Fibroblast of lung (primary cell): ENCODE results near the gene SF3A2. TPM values are rescaled to one million over a fixed set of nuclear protein-coding genes. Genes with fewer than 3 reads are reported as not detected.

ENCODE experiments used
- DNase-seq, 2 donors: peaks; one replicate each; pipeline versions ENCODE4 v3.0.0 to v3.0.0-alpha.2; 2010; ENCODE audit warnings: low read depth in 2 of 2
- H2AFZ ChIP-seq: 2 replicates; pipeline ENCODE4 v1.5.1; 2012; ENCODE audit warnings: low read length, control low read depth, inconsistent platforms
- H3K27ac ChIP-seq: 2 replicates; pipeline ENCODE4 v1.5.1; 2011; ENCODE audit warnings: low read length, control low read depth; ENCODE audit not compliant: insufficient read depth
- H3K27me3 ChIP-seq: 2 replicates; pipeline ENCODE4 v1.5.1; 2011; ENCODE audit warnings: mild to moderate bottlenecking, low read length; ENCODE audit not compliant: control insufficient read depth, insufficient read depth
- H3K36me3 ChIP-seq: 2 replicates; pipeline ENCODE4 v1.5.1; 2011; ENCODE audit warnings: low read length; ENCODE audit not compliant: control insufficient read depth, insufficient read depth
- H3K4me1 ChIP-seq: 2 replicates; pipeline ENCODE4 v1.5.1; 2011; ENCODE audit warnings: low read length; ENCODE audit not compliant: control insufficient read depth, insufficient read depth; ENCODE audit errors: extremely low read depth
- H3K4me2 ChIP-seq: 2 replicates; pipeline ENCODE4 v1.5.1; 2011; ENCODE audit warnings: low read length, control low read depth; ENCODE audit not compliant: insufficient read depth; ENCODE audit errors: extremely low read depth
- H3K4me3 ChIP-seq, 4 experiments: fragments of 200-600 bp in 1 of 4; sonication (generic) in 1 of 4; replicated peaks in 1 of 4; 2 replicates each; pipeline ENCODE4 v1.5.1; 2011 to 2016; ENCODE audit warnings: low read length in 4 of 4, low read depth in 3 of 4, mild to moderate bottlenecking in 3 of 4, control low read depth in 2 of 4, inconsistent platforms in 1 of 4, mixed read lengths in 1 of 4; ENCODE audit not compliant: insufficient read depth in 1 of 4; ENCODE audit errors: control extremely low read depth in 1 of 4
- H3K79me2 ChIP-seq: 2 replicates; pipeline ENCODE4 v1.5.1; 2012; ENCODE audit warnings: mild to moderate bottlenecking, low read length, inconsistent platforms; ENCODE audit not compliant: control insufficient read depth, insufficient read depth
- H3K9ac ChIP-seq: 2 replicates; pipeline ENCODE4 v1.5.1; 2011; ENCODE audit warnings: mild to moderate bottlenecking, low read length, control low read depth; ENCODE audit not compliant: insufficient read depth
- H3K9me3 ChIP-seq: 2 replicates; pipeline ENCODE4 v1.5.1; 2012; ENCODE audit warnings: low read depth, low read length; ENCODE audit not compliant: control insufficient read depth, insufficient read depth
- H4K20me1 ChIP-seq: 2 replicates; pipeline ENCODE4 v1.5.1; 2011; ENCODE audit warnings: low read length; ENCODE audit not compliant: control insufficient read depth, insufficient read depth; ENCODE audit errors: extremely low read depth
- EZH2 ChIP-seq: IDR thresholded peaks from 2 replicates; pipeline ENCODE4 v1.5.1; 2012; ENCODE audit warnings: low read length, control low read depth, mild to moderate bottlenecking; ENCODE audit errors: missing control alignments
- polyA plus RNA-seq, 2 donors: library from polyadenylated mRNA; depleted of rRNA in 1 of 2; stranded (reverse) in 1 of 2; unstranded in 1 of 2; fragments of >200 nt; gene quantifications; 2 replicates each; pipeline ENCODE4 v1.2.1, GENCODE V29; 2011 to 2012; ENCODE audit warnings: missing spikeins in 1 of 2
- total RNA-seq: library from RNA; depleted of rRNA; stranded (reverse); fragments of >200 nt; gene quantifications from 2 replicates; pipeline ENCODE4 v1.2.1, GENCODE V29; 2014
- TF ChIP-seq, protein P1 (sequence below), 2 donors: IDR thresholded peaks in 1 of 2; conservative IDR thresholded peaks in 1 of 2; 1 replicate in 1 of 2; 2 replicates in 1 of 2; pipeline ENCODE4 v1.5.1; 2011 to 2012; ENCODE audit warnings: low read length in 2 of 2, control low read depth in 1 of 2, inconsistent platforms in 1 of 2, low read depth in 1 of 2, mild to moderate bottlenecking in 1 of 2

Gene SF3A2
- total and polyA plus RNA-seq, 2 donors (not counting 1 experiment from before 2014, with no cell fraction given), result 11.1 to 31.5 TPM

DNA sequence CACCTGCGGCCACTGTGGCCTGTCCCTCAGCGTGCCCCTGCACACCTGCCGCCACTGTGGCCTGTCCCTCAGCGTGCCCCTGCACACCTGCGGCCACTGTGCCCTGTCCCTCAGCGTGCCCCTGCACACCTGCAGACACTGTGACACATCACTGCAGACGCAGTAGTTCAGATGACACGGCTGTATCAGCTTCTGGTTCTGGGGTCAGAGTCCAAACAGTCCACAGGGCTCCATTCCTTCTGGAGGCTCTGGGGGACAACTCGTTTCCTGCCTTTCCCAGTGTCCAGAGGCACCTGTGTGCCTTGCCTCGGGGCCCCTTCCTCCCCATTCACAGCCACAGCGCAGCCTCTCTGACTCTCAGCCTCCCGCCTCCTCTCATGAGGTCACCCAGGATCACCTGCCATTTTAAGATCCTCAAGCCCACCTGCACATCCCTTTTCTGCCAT, 5.5 kb downstream of the SF3A2 start:
- Histone ChIP-seq H3K27ac (no peak overlapping the region), H2AFZ (no peak overlapping the region), H3K4me2 (no peak overlapping the region), H3K79me2 (peaks cover 74% of the 10 kb centered on the region), H3K27me3 (no peaks in the 10 kb centered on the region), H3K9me3 (no peaks in the 10 kb centered on the region), H4K20me1 (peaks cover 4% of the 10 kb centered on the region), H3K4me3 (no peak overlapping the region), H3K9ac (no peak overlapping the region), H3K4me1 (peaks cover 16% of the 10 kb centered on the region), H3K36me3 (peaks cover 31% of the 10 kb centered on the region)
- TF ChIP-seq EZH2, result no peak
- no peak for DNase-seq

DNA sequence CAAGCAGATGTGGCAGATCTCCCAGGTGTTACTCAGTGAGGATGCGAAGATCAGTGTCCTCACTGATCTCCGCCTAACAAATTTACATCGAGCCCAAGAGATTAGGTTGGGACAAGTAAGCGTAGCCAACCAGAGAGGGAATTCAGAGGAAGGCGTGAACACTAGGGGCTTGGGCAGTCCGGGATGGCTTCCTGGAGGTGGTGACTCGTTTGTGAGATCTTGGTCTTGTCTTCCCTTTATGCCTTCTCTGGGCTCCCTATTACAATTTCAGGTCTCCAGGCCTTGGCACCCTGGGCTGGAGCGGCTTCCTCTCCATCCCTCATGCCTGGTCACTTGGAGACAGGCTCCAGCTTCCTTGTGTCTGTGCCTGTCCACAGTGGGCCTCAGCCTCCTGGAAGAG, 6.2 kb downstream of the SF3A2 start:
- Histone ChIP-seq H3K4me1 (peaks cover 13% of the 10 kb centered on the region), H4K20me1 (peaks cover 4% of the 10 kb centered on the region), H3K27ac (no peak overlapping the region), H3K9me3 (no peaks in the 10 kb centered on the region), H3K79me2 (peaks cover 67% of the 10 kb centered on the region), H3K4me2 (no peak overlapping the region), H3K36me3 (peaks cover 34% of the 10 kb centered on the region), H3K9ac (no peak overlapping the region), H3K27me3 (no peaks in the 10 kb centered on the region), H3K4me3 (no peak overlapping the region), H2AFZ (no peak overlapping the region)
- DNase-seq, result no peak
- TF ChIP-seq, protein P1, sequence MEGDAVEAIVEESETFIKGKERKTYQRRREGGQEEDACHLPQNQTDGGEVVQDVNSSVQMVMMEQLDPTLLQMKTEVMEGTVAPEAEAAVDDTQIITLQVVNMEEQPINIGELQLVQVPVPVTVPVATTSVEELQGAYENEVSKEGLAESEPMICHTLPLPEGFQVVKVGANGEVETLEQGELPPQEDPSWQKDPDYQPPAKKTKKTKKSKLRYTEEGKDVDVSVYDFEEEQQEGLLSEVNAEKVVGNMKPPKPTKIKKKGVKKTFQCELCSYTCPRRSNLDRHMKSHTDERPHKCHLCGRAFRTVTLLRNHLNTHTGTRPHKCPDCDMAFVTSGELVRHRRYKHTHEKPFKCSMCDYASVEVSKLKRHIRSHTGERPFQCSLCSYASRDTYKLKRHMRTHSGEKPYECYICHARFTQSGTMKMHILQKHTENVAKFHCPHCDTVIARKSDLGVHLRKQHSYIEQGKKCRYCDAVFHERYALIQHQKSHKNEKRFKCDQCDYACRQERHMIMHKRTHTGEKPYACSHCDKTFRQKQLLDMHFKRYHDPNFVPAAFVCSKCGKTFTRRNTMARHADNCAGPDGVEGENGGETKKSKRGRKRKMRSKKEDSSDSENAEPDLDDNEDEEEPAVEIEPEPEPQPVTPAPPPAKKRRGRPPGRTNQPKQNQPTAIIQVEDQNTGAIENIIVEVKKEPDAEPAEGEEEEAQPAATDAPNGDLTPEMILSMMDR (conservative IDR thresholded peaks at IDR 0.05 in 1 of 2, IDR thresholded peaks at IDR 0.05 in 1 of 2; ENCODE audit: low read depth in 1 of 2, low read length in 2 of 2), result no peak
- no peak for TF ChIP-seq EZH2

DNA sequence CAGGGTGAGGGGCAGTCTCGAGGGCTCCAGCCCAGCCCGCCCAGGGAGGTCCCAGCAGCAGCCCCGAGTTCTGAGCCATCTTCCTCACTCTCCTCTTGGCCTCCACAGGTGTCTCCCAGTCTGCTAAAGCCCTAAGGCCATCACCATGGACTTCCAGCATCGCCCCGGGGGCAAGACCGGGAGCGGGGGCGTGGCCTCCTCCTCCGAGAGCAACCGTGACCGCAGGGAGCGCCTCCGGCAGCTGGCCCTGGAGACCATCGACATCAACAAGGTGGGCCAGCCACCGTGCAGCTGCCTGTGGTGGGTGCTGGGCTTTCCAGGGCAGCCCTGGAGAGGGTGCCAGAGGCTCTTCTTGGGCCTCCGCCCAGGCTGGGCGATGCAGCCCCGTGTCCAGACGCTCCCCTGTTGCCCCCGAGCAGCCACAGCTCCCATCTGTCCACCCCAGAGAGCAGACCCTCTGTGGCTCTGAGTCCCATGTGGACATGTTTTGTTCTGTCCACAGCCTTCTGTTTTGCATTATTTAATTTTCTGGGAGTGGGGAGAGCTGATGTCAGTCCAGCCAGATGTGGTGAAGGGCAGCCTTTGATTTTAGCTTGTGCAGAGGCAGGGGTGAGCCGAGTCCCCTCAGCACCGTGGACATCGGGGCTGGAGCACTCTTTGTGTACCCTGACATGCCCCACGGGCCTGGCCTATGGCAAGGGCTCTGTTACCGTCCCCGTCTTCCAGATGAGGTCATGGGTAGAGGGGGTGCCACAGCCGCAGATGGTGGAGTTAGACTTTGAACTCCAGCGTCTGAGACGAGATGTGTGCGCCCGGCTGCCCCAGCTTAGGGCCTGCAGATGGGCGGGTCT, 6.9 kb downstream of the SF3A2 start:
- peaks cover 34% of the 10 kb centered on the region for H3K36me3 ChIP-seq
- no peak for TF ChIP-seq EZH2
- TF ChIP-seq, protein P1 (conservative IDR thresholded peaks at IDR 0.05 in 1 of 2, IDR thresholded peaks at IDR 0.05 in 1 of 2; ENCODE audit: low read depth in 1 of 2, low read length in 2 of 2), result no peak
- H3K9me3 ChIP-seq, result no peaks in the 10 kb centered on the region

More for the DNA sequence above, 6.9 kb downstream of the SF3A2 start:
- Histone ChIP-seq H3K4me1 (peaks cover 11% of the 10 kb centered on the region), H2AFZ (no peak overlapping the region), H3K4me3 (no peak overlapping the region), H4K20me1 (peaks cover 4% of the 10 kb centered on the region), H3K79me2 (peaks cover 60% of the 10 kb centered on the region), H3K9ac (no peak overlapping the region), H3K4me2 (no peak overlapping the region), H3K27me3 (no peaks in the 10 kb centered on the region), H3K27ac (peak overlapping the region; percentile 20)
- DNase-seq, result no peak
